ENCODE results near the gene SORL1. TPM values are rescaled to one million over a fixed set of nuclear protein-coding genes. Genes with fewer than 3 reads are reported as not detected.

SORL1 gene
- total and polyA plus RNA-seq, 2 of the 13 experiments (the other 11 are each of a cell fraction or from before 2014, with no cell fraction given) = 21.3 to 148 TPM

DNA sequence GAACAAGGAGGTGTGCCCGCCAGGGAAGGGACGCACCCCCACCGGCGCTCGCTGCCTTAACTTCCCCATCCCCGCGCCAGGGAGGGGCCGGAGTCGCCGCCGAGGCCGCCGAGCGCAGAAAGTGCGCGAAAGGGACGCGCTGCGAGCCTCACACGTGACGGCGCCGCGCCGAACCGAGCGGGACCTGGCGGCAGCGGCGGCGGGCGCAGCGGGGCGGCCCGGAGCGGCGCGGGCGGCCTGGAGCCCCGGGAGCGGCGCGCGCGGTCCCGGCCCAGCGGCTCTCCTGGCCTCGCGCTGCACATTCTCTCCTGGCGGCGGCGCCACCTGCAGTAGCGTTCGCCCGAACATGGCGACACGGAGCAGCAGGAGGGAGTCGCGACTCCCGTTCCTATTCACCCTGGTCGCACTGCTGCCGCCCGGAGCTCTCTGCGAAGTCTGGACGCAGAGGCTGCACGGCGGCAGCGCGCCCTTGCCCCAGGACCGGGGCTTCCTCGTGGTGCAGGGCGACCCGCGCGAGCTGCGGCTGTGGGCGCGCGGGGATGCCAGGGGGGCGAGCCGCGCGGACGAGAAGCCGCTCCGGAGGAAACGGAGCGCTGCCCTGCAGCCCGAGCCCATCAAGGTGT, at the start of gene SORL1 (continued):
- TF ChIP-seq, protein P1, sequence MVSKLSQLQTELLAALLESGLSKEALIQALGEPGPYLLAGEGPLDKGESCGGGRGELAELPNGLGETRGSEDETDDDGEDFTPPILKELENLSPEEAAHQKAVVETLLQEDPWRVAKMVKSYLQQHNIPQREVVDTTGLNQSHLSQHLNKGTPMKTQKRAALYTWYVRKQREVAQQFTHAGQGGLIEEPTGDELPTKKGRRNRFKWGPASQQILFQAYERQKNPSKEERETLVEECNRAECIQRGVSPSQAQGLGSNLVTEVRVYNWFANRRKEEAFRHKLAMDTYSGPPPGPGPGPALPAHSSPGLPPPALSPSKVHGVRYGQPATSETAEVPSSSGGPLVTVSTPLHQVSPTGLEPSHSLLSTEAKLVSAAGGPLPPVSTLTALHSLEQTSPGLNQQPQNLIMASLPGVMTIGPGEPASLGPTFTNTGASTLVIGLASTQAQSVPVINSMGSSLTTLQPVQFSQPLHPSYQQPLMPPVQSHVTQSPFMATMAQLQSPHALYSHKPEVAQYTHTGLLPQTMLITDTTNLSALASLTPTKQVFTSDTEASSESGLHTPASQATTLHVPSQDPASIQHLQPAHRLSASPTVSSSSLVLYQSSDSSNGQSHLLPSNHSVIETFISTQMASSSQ (IDR thresholded peaks at IDR 0.05; ENCODE audit: low read depth) = no peak
- TF ChIP-seq, protein P1 (CRISPR knock-in tag; IDR thresholded peaks at IDR 0.05; ENCODE audit: borderline replicate concordance) = no peak; the same call in 1 of the 2 replicates
- 0 out of 2 replicates have a peak, but pooled peaks have one; percentile 18 for TF ChIP-seq ERF (CRISPR knock-in tag; IDR thresholded peaks at IDR 0.05)
- TF ChIP-seq NR1H2 (CRISPR knock-in tag; IDR thresholded peaks at IDR 0.05; ENCODE audit: borderline replicate concordance, low read depth) = no peak
- 0 out of 2 replicates have a peak, but pooled peaks have one; percentile 23 for TF ChIP-seq ZNF589 (CRISPR knock-in tag; conservative IDR thresholded peaks at IDR 0.05)
- TF ChIP-seq ZZZ3 (CRISPR knock-in tag; IDR thresholded peaks at IDR 0.05; ENCODE audit: borderline replicate concordance) = no peak
- TF ChIP-seq ZNF160 (CRISPR knock-in tag; IDR thresholded peaks at IDR 0.05) = no peak
- TF ChIP-seq, protein P2, sequence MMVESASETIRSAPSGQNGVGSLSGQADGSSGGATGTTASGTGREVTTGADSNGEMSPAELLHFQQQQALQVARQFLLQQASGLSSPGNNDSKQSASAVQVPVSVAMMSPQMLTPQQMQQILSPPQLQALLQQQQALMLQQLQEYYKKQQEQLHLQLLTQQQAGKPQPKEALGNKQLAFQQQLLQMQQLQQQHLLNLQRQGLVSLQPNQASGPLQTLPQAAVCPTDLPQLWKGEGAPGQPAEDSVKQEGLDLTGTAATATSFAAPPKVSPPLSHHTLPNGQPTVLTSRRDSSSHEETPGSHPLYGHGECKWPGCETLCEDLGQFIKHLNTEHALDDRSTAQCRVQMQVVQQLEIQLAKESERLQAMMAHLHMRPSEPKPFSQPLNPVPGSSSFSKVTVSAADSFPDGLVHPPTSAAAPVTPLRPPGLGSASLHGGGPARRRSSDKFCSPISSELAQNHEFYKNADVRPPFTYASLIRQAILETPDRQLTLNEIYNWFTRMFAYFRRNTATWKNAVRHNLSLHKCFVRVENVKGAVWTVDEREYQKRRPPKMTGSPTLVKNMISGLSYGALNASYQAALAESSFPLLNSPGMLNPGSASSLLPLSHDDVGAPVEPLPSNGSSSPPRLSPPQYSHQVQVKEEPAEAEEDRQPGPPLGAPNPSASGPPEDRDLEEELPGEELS (CRISPR knock-in tag; IDR thresholded peaks at IDR 0.05) = no peak; the same call in 1 of the 2 replicates
- peak; percentile 75; the same call in 1 of the 2 replicates for TF ChIP-seq ZNF343 (CRISPR knock-in tag; IDR thresholded peaks at IDR 0.05)
- TF ChIP-seq SAP130 (CRISPR knock-in tag; IDR thresholded peaks at IDR 0.05; ENCODE audit: low read depth) = peak; percentile 73
- TF ChIP-seq ZNF501 (CRISPR knock-in tag; IDR thresholded peaks at IDR 0.05) = 0 out of 2 replicates have a peak, but pooled peaks have one; percentile 1
- TF ChIP-seq ZNF530 (CRISPR knock-in tag; IDR thresholded peaks at IDR 0.05; ENCODE audit: low read depth) = peak; percentile 32; the same call in 1 of the 2 replicates
- no peak; the same call in 1 of the 2 replicates for TF ChIP-seq RXRA (CRISPR knock-in tag; IDR thresholded peaks at IDR 0.05)
- no peak for TF ChIP-seq ZNF546 (CRISPR knock-in tag; conservative IDR thresholded peaks at IDR 0.05)
- TF ChIP-seq, protein P3, sequence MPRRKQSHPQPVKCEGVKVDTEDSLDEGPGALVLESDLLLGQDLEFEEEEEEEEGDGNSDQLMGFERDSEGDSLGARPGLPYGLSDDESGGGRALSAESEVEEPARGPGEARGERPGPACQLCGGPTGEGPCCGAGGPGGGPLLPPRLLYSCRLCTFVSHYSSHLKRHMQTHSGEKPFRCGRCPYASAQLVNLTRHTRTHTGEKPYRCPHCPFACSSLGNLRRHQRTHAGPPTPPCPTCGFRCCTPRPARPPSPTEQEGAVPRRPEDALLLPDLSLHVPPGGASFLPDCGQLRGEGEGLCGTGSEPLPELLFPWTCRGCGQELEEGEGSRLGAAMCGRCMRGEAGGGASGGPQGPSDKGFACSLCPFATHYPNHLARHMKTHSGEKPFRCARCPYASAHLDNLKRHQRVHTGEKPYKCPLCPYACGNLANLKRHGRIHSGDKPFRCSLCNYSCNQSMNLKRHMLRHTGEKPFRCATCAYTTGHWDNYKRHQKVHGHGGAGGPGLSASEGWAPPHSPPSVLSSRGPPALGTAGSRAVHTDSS (CRISPR knock-in tag; conservative IDR thresholded peaks at IDR 0.05) = no peak; the same call in 1 of the 2 replicates
- TF ChIP-seq KLF16 (CRISPR knock-in tag; IDR thresholded peaks at IDR 0.05) = 0 out of 4 replicates have a peak, but pooled peaks of 1 of the 2 experiments have one; percentile 17
- peak; percentile 9; the same call in 1 of the 2 replicates for TF ChIP-seq ESRRA (CRISPR knock-in tag; IDR thresholded peaks at IDR 0.05; ENCODE audit: low read depth)
- TF ChIP-seq, protein P4, sequence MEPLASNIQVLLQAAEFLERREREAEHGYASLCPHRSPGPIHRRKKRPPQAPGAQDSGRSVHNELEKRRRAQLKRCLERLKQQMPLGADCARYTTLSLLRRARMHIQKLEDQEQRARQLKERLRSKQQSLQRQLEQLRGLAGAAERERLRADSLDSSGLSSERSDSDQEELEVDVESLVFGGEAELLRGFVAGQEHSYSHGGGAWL (CRISPR knock-in tag; IDR thresholded peaks at IDR 0.05) = no peak; the same call in 1 of the 2 replicates
- no peak for TF ChIP-seq MAFF (IDR thresholded peaks at IDR 0.05; ENCODE audit: low read depth, low read length)
- TF ChIP-seq ZNF33B (CRISPR knock-in tag; IDR thresholded peaks at IDR 0.05) = no peak
- TF ChIP-seq ZNF205 (CRISPR knock-in tag; IDR thresholded peaks at IDR 0.05) = no peak
- TF ChIP-seq ONECUT2 (CRISPR knock-in tag; IDR thresholded peaks at IDR 0.05) = 0 out of 2 replicates have a peak, but pooled peaks have one; percentile 8

Measured in HepG2 (cell line).